MM.1S (cell line): ENCODE data around the gene SETBP1.
A peak's percentile ranks its signal among the peaks of the same experiment; 100 is the strongest.

Source experiments
- DNase-seq: peaks from one replicate; pipeline ENCODE4 v3.0.0-alpha.2; 2015
- H2AFZ ChIP-seq: fragments of 300-600 bp; sonication (generic); 2 replicates; pipeline ENCODE4 v1.6.0; 2016; ENCODE audit warnings: antibody characterized with exemption, low read length
- H3F3A ChIP-seq: fragments of 300-600 bp; sonication (generic); 2 replicates; pipeline ENCODE4 v1.6.1; 2016; ENCODE audit warnings: mild to moderate bottlenecking, antibody characterized with exemption, low read length, moderate library complexity, mixed read lengths; ENCODE audit not compliant: insufficient read depth
- H3K27ac ChIP-seq: fragments of 300-600 bp; sonication (generic); 2 replicates; pipeline ENCODE4 v1.5.1; 2016; ENCODE audit warnings: mild to moderate bottlenecking, low read length
- H3K27me3 ChIP-seq: fragments of 300-600 bp; sonication (generic); replicated peaks from 2 replicates; pipeline ENCODE4 v1.6.0; 2016; ENCODE audit warnings: low read length; ENCODE audit not compliant: insufficient read depth
- H3K36me3 ChIP-seq: fragments of 300-600 bp; sonication (generic); replicated peaks from 2 replicates; pipeline ENCODE4 v1.6.1; 2016; ENCODE audit warnings: mild to moderate bottlenecking, low read length, mixed read lengths; ENCODE audit not compliant: insufficient read depth
- H3K4me1 ChIP-seq: fragments of 300-600 bp; sonication (generic); 2 replicates; pipeline ENCODE4 v1.6.1; 2016; ENCODE audit warnings: low read length, mixed read lengths
- H3K4me2 ChIP-seq: fragments of 300-600 bp; sonication (generic); 2 replicates; pipeline ENCODE4 v1.6.0; 2016; ENCODE audit warnings: low read depth, low read length
- H3K4me3 ChIP-seq: fragments of 300-600 bp; sonication (generic); 2 replicates; pipeline ENCODE4 v1.5.1; 2016; ENCODE audit warnings: low read length, mixed read lengths
- H3K79me2 ChIP-seq: fragments of 300-600 bp; sonication (generic); 2 replicates; pipeline ENCODE4 v1.6.1; 2016; ENCODE audit warnings: mixed run types, low read length, mixed read lengths
- H3K9ac ChIP-seq: fragments of 300-600 bp; sonication (generic); 2 replicates; pipeline ENCODE4 v1.6.1; 2016; ENCODE audit warnings: low read length, mixed read lengths
- H3K9me2 ChIP-seq: fragments of 300-600 bp; sonication (generic); replicated peaks from 2 replicates; pipeline ENCODE4 v1.6.1; 2016; ENCODE audit warnings: mild to moderate bottlenecking, low read length, mixed read lengths; ENCODE audit not compliant: insufficient read depth
- H3K9me3 ChIP-seq: fragments of 300-600 bp; sonication (generic); replicated peaks from 2 replicates; pipeline ENCODE4 v1.6.1; 2016; ENCODE audit warnings: mild to moderate bottlenecking, low read length, mixed read lengths; ENCODE audit not compliant: insufficient read depth
- H4K20me1 ChIP-seq: fragments of 300-600 bp; sonication (generic); 2 replicates; pipeline ENCODE4 v1.6.1; 2016; ENCODE audit warnings: mild to moderate bottlenecking, low read length, moderate library complexity, mixed read lengths; ENCODE audit not compliant: insufficient read depth
- CTCF ChIP-seq: fragments of 300-600 bp; sonication (generic); IDR thresholded peaks from 2 replicates; pipeline ENCODE4 v1.5.1; 2016; ENCODE audit warnings: antibody characterized with exemption, low read length, mixed read lengths
- EZH2 ChIP-seq: fragments of 300-600 bp; sonication (generic); optimal IDR thresholded peaks from 2 replicates; pipeline ENCODE3; 2017; ENCODE audit warnings: low read depth, mild to moderate bottlenecking, antibody characterized with exemption, low read length, mixed read lengths
- EZH2phosphoT487 ChIP-seq: fragments of 300-600 bp; sonication (generic); IDR thresholded peaks from 2 replicates; pipeline ENCODE4 v1.6.1; 2018; ENCODE audit warnings: antibody characterized with exemption, low read length

The SETBP1 gene

DNA sequence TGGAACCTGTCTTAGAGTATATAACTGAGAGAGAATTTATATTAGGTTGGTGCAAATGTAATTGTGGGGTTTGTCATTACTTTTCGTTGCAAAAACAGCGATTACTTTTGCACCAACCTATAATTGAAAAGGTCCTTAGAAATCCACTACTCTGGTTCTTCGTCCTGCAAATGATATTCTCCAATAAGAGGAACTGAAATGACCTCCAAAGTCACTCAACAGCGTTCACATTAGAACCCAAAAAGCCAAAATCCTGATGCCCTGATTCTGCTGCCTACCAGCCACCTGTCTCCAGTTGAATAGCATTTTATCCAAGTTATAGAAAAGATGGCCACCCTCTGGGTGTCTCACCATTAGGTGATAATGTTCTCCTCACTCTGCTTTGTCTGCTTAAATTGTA, 230.6 kb downstream of the SETBP1 start:
- Histone ChIP-seq H3K9ac (no peak overlapping the region), H3K4me2 (peak overlapping the region; percentile 38), H2AFZ (no peak overlapping the region), H3K9me2 (no peaks in the 10 kb centered on the region), H3K9me3 (no peaks in the 10 kb centered on the region), H3K27ac (peak overlapping the region; percentile 57; the same call in 1 of the 2 replicates), H3F3A (peaks cover 33% of the 10 kb centered on the region), H3K79me2 (peaks cover 82% of the 10 kb centered on the region), H3K36me3 (no peaks in the 10 kb centered on the region), H3K27me3 (no peaks in the 10 kb centered on the region), H3K4me3 (no peak overlapping the region), H3K4me1 (peaks cover 70% of the 10 kb centered on the region), H4K20me1 (no peaks in the 10 kb centered on the region)
- DNase-seq: no peak
- no peak for TF ChIP-seq EZH2
- TF ChIP-seq CTCF: no peak

DNA sequence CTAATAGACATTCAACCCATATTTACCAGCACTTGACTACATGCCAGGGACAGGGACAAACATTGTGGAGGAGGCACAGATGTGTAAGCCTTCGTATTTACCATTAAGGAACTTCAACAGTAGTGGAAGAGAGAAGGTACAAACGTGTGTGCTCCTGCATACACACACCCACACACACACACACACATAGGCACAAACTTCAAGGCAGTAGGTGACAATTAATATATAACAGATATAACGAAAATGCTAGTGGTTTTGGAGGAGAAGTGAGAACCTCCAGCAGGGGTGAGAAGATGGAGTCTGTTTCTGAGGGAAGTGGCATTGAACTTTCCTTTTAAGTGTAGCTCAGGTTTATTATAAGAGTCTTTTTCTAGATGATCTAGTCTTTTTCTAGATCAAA, 231.1 kb downstream of the SETBP1 start:
- peak overlapping the region; percentile 57; the same call in 1 of the 2 replicates for H3K27ac ChIP-seq
- H3K27me3 ChIP-seq: no peaks in the 10 kb centered on the region
- no peak overlapping the region for H3K4me3 ChIP-seq
- no peaks in the 10 kb centered on the region for H3K9me3 ChIP-seq
- H3K9ac ChIP-seq: peak overlapping the region; percentile 40
- H4K20me1 ChIP-seq: no peaks in the 10 kb centered on the region
- H3K36me3 ChIP-seq: no peaks in the 10 kb centered on the region
- H3K79me2 ChIP-seq: peaks cover 77% of the 10 kb centered on the region
- H3K4me2 ChIP-seq: peak overlapping the region; percentile 38
- peaks cover 65% of the 10 kb centered on the region for H3K4me1 ChIP-seq
- no peak overlapping the region for H2AFZ ChIP-seq
- DNase-seq: no peak
- no peaks in the 10 kb centered on the region for H3K9me2 ChIP-seq
- TF ChIP-seq EZH2: no peak
- no peak for TF ChIP-seq EZH2phosphoT487
- TF ChIP-seq CTCF: no peak
- H3F3A ChIP-seq: peaks cover 33% of the 10 kb centered on the region

DNA sequence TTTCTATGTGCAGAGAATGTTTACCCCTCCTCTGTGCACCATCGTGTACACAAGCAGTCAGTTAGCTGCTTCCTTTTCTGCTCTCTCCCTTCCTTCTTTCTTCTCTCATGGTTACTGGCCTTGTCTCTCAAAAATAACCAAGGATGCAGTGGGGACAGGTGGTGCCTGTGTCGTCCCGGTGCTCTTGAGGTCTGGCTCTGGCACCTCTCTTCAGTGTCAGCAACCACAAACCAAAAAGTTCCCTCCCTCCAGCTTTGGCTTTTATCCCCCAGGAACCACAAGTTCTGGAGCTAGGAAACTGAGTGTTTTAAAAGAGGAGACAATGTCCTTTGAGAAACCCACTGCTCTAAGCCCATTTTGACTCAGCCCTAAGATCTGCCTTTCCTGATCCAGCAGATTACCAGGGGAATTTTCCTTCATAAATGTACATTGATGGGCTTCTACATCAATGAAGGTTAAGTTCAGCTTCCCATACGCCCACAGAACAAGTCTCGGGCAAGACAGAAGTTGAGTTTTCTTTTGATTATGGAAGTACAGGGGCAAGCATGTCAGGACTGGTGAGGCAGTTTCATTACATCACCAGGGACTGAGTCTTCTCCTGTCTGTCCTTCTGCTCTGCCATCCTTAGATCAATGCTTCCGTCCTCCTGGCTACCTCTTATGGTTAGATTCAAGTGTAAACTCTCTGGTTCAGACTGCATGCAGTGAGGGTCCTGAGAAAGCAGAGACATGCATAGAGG, 232.2 kb downstream of the SETBP1 start:
- no peak for TF ChIP-seq CTCF
- no peak for TF ChIP-seq EZH2phosphoT487
- TF ChIP-seq EZH2: no peak
- Histone ChIP-seq H3K79me2 (peaks cover 77% of the 10 kb centered on the region), H3K4me2 (peak overlapping the region; percentile 38), H3K4me3 (no peak overlapping the region), H3K27me3 (no peaks in the 10 kb centered on the region), H2AFZ (no peak overlapping the region), H4K20me1 (no peaks in the 10 kb centered on the region), H3K4me1 (peaks cover 57% of the 10 kb centered on the region), H3K9me2 (no peaks in the 10 kb centered on the region), H3K9me3 (no peaks in the 10 kb centered on the region), H3K27ac (peak overlapping the region; percentile 57; the same call in 1 of the 2 replicates), H3K36me3 (no peaks in the 10 kb centered on the region), H3K9ac (peak overlapping the region; percentile 40), H3F3A (peaks cover 33% of the 10 kb centered on the region)
- peak; percentile 26 for DNase-seq
